VCaP (cell line): Measurements from ENCODE around the gene EVA1C.
A peak's percentile ranks its signal among the peaks of the same experiment; 100 is the strongest.

Experiments
- H3K27ac ChIP-seq: fragments of 450-650 bp; 2 replicates; pipeline ENCODE4 v1.5.1; 2017
- TF ChIP-seq, protein P1 (sequence below): fragments of 450-650 bp; conservative IDR thresholded peaks from 2 replicates; pipeline ENCODE4 v1.5.1; 2017; ENCODE audit warnings: mild to moderate bottlenecking, moderate library complexity

Gene EVA1C

DNA sequence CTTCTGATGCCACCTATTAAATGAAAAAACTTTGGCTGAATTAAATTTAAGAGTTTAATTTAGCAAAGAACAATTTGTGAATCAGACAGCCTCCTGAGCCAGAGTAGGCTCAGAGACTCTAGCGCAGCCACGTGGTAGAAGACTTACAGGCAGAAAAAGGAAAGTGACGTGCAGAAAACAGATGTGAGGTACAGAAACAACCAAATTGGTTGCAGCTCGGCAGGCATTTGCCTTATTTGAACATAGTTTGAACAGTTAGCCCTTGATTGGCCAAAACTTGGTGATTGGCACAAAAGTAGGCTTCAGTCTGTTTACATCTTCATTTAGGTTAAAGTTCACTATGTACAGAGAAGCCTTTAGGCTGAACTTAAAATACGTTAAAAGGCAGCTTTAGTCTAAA is 149.9 kb downstream of the EVA1C start:
- no peak overlapping the region for H3K27ac ChIP-seq
- TF ChIP-seq, protein P1, sequence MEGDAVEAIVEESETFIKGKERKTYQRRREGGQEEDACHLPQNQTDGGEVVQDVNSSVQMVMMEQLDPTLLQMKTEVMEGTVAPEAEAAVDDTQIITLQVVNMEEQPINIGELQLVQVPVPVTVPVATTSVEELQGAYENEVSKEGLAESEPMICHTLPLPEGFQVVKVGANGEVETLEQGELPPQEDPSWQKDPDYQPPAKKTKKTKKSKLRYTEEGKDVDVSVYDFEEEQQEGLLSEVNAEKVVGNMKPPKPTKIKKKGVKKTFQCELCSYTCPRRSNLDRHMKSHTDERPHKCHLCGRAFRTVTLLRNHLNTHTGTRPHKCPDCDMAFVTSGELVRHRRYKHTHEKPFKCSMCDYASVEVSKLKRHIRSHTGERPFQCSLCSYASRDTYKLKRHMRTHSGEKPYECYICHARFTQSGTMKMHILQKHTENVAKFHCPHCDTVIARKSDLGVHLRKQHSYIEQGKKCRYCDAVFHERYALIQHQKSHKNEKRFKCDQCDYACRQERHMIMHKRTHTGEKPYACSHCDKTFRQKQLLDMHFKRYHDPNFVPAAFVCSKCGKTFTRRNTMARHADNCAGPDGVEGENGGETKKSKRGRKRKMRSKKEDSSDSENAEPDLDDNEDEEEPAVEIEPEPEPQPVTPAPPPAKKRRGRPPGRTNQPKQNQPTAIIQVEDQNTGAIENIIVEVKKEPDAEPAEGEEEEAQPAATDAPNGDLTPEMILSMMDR, result peak; percentile 46

DNA sequence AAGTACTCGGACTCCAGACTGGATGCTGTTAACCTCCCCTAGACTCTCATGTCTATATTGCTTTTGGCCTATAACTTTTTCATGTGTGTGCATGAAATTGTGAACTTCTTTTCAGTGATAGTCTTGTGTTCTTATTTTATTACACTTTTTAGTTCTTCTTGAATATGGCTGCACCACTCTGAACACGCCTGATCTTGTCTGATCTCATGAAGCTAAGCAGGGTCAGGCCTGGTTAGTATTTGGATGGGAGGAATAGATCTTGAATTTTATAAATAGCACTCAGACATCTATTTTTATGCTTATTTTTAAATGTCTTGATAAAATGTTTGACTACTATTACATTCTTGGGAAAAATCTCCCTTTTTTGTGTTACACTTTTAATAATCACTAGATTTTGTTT is 150.4 kb downstream of the EVA1C start:
- TF ChIP-seq, protein P1, result no peak
- H3K27ac ChIP-seq, result no peak overlapping the region
